ENCODE results near the gene ATP2C1.
"Not testable (repeated sequence)": the region's sequence is repeated elsewhere in the genome, so short reads cannot be mapped to it uniquely, and the experiment has no call there.

Gene ATP2C1

DNA sequence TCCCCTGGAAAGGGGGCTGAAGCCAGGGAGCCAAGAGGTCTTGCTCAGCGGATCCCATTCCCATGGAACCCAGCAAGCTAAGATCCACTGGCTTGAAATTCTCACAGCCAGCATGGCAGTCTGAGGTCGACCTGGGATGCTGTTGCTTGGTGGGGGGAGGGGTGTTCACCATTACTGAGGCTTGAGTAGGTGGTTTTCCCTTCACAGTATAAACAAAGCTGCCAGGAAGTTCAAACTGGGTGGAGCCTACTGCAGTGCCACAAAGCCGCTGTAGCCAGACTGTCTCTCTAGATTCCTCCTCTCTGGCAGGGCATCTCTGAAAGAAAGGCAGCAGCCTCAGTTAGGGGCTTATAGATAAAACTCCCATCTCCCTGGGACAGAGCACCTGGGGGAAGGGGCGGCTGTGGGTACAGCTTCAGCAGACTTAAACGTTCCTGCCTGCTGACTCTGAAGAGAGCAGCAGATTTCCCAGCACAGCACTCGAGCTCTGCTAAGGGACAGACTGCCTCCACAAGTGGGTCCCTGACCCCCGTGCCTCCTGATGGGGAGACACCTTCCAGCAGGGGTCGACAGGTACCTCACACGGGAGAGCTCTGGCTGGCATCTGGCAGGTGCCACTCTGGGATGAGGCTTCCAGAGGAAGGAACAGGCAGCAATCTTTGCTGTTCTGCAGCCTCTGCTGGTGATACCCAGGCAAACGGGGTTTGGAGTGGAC is 148.5 kb downstream of the ATP2C1 start:
- not testable (repeated sequence) for DNase-seq (ENCODE audit: low read depth)

DNA sequence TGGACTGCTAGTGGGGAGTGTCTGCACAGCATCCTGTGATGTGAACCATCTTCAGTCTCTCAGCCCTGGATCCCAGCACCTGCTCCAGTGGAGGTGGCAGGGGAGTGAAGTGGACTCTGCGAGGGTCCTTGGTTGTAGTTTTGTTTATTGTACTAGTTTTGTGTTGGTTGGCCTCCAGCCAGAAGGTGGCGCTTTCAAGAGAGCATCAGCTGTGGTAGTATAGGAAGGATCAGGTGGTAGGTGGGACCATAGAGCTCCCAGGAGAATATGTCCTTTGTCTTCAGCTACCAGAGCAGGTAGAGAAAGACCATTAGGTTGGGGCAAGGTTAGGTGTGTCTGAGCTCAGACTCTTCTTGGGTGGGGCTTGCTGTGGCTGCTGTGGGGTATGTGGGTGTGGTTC is 153.7 kb downstream of the ATP2C1 start:
- no peak for DNase-seq (ENCODE audit: low read depth)

DNA sequence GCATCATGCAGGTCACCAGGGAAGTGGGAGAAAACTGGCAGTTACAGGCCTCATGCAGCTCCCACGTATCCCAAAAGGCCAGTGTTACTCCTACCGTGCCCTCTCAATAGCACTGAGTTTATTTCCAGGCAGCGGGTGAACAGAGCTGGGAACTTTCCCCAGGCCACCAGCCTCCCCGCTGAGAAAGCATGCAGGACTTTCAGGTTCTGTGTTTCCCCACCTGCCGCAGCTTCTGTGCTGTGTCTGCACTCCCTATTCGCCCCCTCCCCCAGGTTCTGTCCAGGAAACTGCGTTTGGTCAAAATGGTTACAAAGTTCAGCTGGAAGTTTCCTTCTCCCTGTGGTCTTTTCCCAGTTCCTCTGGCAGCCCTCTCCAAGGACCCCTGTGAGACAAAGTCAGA is 154.1 kb downstream of the ATP2C1 start:
- no peak for DNase-seq (ENCODE audit: low read depth)

DNA sequence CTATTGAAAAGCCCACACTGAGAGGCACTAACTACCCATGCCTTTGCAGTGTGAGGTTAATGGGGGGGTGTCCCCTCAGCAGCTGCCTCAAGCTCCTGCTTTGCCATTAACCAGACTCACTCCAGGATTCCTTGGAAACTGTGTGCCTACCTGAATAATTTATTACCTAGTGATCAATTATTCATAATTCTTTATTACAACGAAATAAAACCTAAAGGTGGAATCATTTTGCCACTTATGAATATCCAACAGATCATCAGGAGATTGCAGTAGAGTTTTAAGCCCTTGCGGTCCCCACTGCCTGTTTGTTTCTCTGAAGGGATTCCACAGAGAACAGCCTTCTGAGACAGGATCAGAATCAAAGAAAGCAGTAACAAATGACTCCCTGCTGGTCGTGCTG is 156.1 kb downstream of the ATP2C1 start:
- no peak for DNase-seq (ENCODE audit: low read depth)

DNA sequence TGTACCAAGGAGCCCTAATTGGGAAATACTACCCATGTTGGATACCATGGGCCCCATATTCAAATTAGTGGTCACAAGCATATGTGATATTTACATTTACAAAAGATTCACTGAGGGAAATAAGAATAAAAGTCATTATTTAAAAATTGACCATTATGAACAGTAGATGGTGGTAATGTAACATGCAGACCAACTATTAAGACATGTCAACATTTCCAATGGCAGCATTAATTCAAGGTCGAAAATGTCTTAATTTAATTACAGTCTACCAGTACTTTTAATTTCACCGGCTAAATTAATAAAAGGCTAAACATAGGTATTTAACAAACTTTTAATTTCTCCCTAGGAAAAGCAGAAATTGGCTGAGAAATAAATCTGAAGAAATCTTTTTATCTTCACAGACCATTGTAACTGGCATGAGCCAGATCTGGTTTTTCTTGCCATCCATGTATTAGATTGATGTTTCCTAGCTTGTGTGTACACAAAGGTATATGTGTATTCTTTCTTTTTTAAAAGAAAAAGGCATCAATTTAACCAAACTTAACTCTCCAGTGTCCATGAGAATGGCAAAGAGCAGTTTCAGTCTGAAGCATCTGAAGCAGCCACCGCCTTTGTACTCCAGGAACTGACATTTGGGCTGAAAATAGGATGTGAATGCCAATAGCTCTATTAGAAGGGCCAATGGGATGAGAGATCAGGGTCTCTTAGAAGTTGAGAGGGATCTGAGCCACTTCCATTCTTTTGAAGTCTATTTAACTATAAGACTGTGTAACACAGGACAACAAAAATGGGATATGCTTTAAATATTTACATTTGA is 159.4 kb downstream of the ATP2C1 start:
- no peak for DNase-seq (ENCODE audit: low read depth)
